ENCODE measurements around the gene MAP3K13. TPM values are rescaled to one million over a fixed set of nuclear protein-coding genes. Genes with fewer than 3 reads are reported as not detected.
A peak's percentile ranks its signal among the peaks of the same experiment; 100 is the strongest.

Gene MAP3K13
- total and polyA plus RNA-seq, 10 of the 15 experiments (the other 5 are each of a cell fraction or from before 2014, with no cell fraction given) = 10.5 to 70.8 (median 26.8) TPM

- POLR2A ChIA-PET = interaction anchor here (0.5 kb wide), 1 partner anchor 28 kb away, joined by 11 read pairs; no protein-coding TSS in a partner anchor
These were observed 58.8 kb downstream of the MAP3K13 start for GRCh38 chr3:185421577-185422232.

GRCh38 chr3:185422677-185423076 lies 59.7 kb downstream of the MAP3K13 start:
- ChIA-PET SMC1A (ENCODE audit: uncharacterized antibody, unreplicated experiment) (interaction anchor here (1.9 kb wide), 2 partner anchors 10 to 59 kb away, joined by 5 read pairs; no protein-coding TSS in a partner anchor), RAD21 (ENCODE audit: unreplicated experiment) (no interaction called here), POLR2A (interaction anchor here (0.6 kb wide), 1 partner anchor 79 kb away, joined by 3 read pairs; no protein-coding TSS in a partner anchor), CTCF (no interaction called here)
- Histone ChIP-seq H3K4me2 (ENCODE audit: control insufficient read depth, insufficient read depth) (no peak overlapping the region), H3K79me2 (ENCODE audit: control insufficient read depth, insufficient read depth, low read length) (no peaks in the 10 kb centered on the region; the same call in 1 of the 2 replicates), H4K20me1 (ENCODE audit: control insufficient read depth, insufficient read depth) (no peaks in the 10 kb centered on the region), H2AFZ (ENCODE audit: control insufficient read depth, low read depth, low read length) (no peak overlapping the region), H3K9me3 (replicated peaks; ENCODE audit: control insufficient read depth, insufficient read depth, low read length) (no peaks in the 10 kb centered on the region), H3K4me1 (ENCODE audit: control insufficient read depth, insufficient read depth, low read length) (peaks cover 32% of the 10 kb centered on the region), H3K36me3 (ENCODE audit: control insufficient read depth in 2 of 2, insufficient read depth in 2 of 2, low read length in 1 of 2) (no peaks in the 10 kb centered on the region), H3K9ac (ENCODE audit: control insufficient read depth, insufficient read depth, low read length) (no peak overlapping the region), H3K27ac (ENCODE audit: control insufficient read depth, insufficient read depth) (no peak overlapping the region), H3K4me3 (no peak overlapping the region), H3K27me3 (replicated peaks in 1 of 2; ENCODE audit: control insufficient read depth in 2 of 2, insufficient read depth in 2 of 2, low read length in 1 of 2) (no peaks in the 10 kb centered on the region)
- 81% methylated on average over 4 of the region's 4 CpGs for WGBS (ENCODE audit: insufficient coverage, insufficient replicate concordance, low lambda C conversion rate, missing lambda C conversion rate)
- TF ChIP-seq MTA2 (IDR thresholded peaks at IDR 0.05; ENCODE audit: low read depth) (no peak), PKNOX1 (IDR thresholded peaks at IDR 0.05) (no peak), SMAD5 (IDR thresholded peaks at IDR 0.05; ENCODE audit: low read depth) (no peak)
- BruUV-seq (replicated peaks) = no TSS peak
- FAIRE-seq = no peak
- no peak for ATAC-seq
- no peak for DNase-seq (ENCODE audit: low read depth, low spot score)
- intact Hi-C loops (cut with micrococcal nuclease; ENCODE audit: unreplicated experiment) = no loop called here
- in situ Hi-C loops (cut with MboI) = no loop called here

More at GRCh38 chr3:185421577-185422232, 58.8 kb downstream of the MAP3K13 start:
- peak overlapping the region; percentile 37 for H3K4me3 ChIP-seq
- intact Hi-C loops (cut with micrococcal nuclease; ENCODE audit: unreplicated experiment) = no loop called here
- DNase-seq (ENCODE audit: low read depth, low spot score) (peak; percentile 27), FAIRE-seq (no peak), ATAC-seq (peak; percentile 82)
- no peak overlapping the region for H2AFZ ChIP-seq (ENCODE audit: control insufficient read depth, low read depth, low read length)
- no peaks in the 10 kb centered on the region for H3K36me3 ChIP-seq (ENCODE audit: control insufficient read depth in 2 of 2, insufficient read depth in 2 of 2, low read length in 1 of 2)
- peak overlapping the region; percentile 1; the same call in 1 of the 2 replicates for H3K4me2 ChIP-seq (ENCODE audit: control insufficient read depth, insufficient read depth)
- H3K27ac ChIP-seq (ENCODE audit: control insufficient read depth, insufficient read depth) = no peak overlapping the region
- ChIA-PET CTCF (no interaction called here), RAD21 (ENCODE audit: unreplicated experiment) (no interaction called here), SMC1A (ENCODE audit: uncharacterized antibody, unreplicated experiment) (interaction anchor here (1.9 kb wide), 2 partner anchors 9 to 58 kb away, joined by 5 read pairs; no protein-coding TSS in a partner anchor)
- no peaks in the 10 kb centered on the region; the same call in 1 of the 2 replicates for H3K79me2 ChIP-seq (ENCODE audit: control insufficient read depth, insufficient read depth, low read length)
- no peak overlapping the region for H3K9ac ChIP-seq (ENCODE audit: control insufficient read depth, insufficient read depth, low read length)
- no peaks in the 10 kb centered on the region for H4K20me1 ChIP-seq (ENCODE audit: control insufficient read depth, insufficient read depth)
- in situ Hi-C loops (cut with MboI) = no loop called here
- 0 out of 2 replicates have a peak, but pooled peaks have one; percentile 17 for TF ChIP-seq MEF2A (IDR thresholded peaks at IDR 0.05; ENCODE audit: insufficient read depth, low read depth, low read length)
- peak; percentile 8; the same call in 1 of the 2 replicates for TF ChIP-seq RUNX3 (IDR thresholded peaks at IDR 0.05; ENCODE audit: low read length)
- no peak for TF ChIP-seq TCF7 (IDR thresholded peaks at IDR 0.05; ENCODE audit: borderline replicate concordance)
- TF ChIP-seq SPI1 (IDR thresholded peaks at IDR 0.05; ENCODE audit: borderline replicate concordance, insufficient read depth, low read depth, low read length) = peak; percentile 74
- no peak for TF ChIP-seq BRCA1 (IDR thresholded peaks at IDR 0.05; ENCODE audit: low read depth, low read length)
- no peak for TF ChIP-seq SIX5 (IDR thresholded peaks at IDR 0.05; ENCODE audit: low read depth, low read length, severe bottlenecking)
- TF ChIP-seq MEF2B (IDR thresholded peaks at IDR 0.05; ENCODE audit: partially characterized antibody, poor library complexity, severe bottlenecking) = peak; percentile 12
- no peaks in the 10 kb centered on the region for H3K27me3 ChIP-seq (replicated peaks in 1 of 2; ENCODE audit: control insufficient read depth in 2 of 2, insufficient read depth in 2 of 2, low read length in 1 of 2)
- no TSS peak for BruUV-seq (replicated peaks)
- WGBS (ENCODE audit: insufficient coverage, insufficient replicate concordance, low lambda C conversion rate, missing lambda C conversion rate) = 39% methylated on average over 6 of the region's 6 CpGs
- H3K9me3 ChIP-seq (replicated peaks; ENCODE audit: control insufficient read depth, insufficient read depth, low read length) = no peaks in the 10 kb centered on the region
- peaks cover 32% of the 10 kb centered on the region for H3K4me1 ChIP-seq (ENCODE audit: control insufficient read depth, insufficient read depth, low read length)

Data from GM12878 (cell line).